Umbilical cord (tissue), 2 donors: Measurements from ENCODE around the gene SPANXD. TPM values are rescaled to one million over a fixed set of nuclear protein-coding genes. Genes with fewer than 3 reads are reported as not detected.
"Not testable (repeated sequence)": the region's sequence is repeated elsewhere in the genome, so short reads cannot be mapped to it uniquely, and the experiment has no call there.

Source experiments
- DNase-seq: peaks from one replicate; pipeline ENCODE4 v3.0.0-alpha.2; 2015; ENCODE audit warnings: low spot score
- total RNA-seq: library from RNA; depleted of rRNA; stranded (reverse); fragments of >200 nt; gene quantifications from one replicate; pipeline ENCODE4 v1.2.3, GENCODE V29; 2014; ENCODE audit warnings: low replicate concordance; ENCODE audit not compliant: insufficient read depth

The SPANXD gene
- total RNA-seq: not detected

- not testable (repeated sequence) for DNase-seq
Measured at GRCh38 chrX:141698639-141699038, at the start of gene SPANXD. Gene SPANXD (minus strand): TSS chrX:141698739. CDS start chrX:141698405, 334 bp downstream.

DNA sequence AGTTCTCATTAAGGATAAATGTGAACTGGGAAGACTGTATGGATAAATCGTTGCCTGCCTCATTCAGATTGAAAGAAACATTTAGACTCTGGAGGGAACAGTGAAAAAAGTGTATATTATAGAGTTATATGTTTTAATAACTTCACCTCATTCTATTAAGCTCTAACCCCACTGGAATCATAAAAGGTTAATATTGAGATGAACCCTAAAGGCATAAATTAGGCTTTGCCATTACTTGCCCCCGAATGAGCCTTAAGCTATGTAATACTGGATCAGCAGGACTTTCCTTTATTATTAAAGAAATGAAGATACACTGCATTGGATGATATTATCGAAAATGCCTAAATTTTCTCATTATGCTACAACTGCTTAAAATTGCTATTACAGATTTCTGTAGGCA, 44.1 kb upstream of the SPANXD start:
- no peak for DNase-seq

DNA sequence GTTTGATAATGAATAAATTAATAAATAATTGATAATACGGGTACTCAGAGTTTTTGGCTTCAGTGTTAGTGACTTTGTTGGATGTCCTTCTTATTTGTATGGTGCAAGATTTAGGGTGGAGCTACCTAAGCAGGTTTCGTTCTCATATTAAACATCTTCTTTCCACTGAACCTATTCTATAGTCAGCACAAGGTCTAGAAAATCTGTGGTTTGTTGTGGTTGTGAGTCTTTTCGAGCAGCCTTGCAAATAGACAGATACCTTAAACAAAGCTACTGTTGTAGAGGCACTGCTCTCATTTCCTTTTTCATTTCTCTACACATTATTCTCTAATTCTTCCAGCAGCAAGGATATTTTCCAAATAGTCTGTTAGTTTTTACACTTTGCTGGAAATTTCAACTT, 38.1 kb upstream of the SPANXD start:
- DNase-seq: no peak

GRCh38 chrX:141733371-141733770, 34.8 kb upstream of the SPANXD start:
- no peak for DNase-seq

DNA sequence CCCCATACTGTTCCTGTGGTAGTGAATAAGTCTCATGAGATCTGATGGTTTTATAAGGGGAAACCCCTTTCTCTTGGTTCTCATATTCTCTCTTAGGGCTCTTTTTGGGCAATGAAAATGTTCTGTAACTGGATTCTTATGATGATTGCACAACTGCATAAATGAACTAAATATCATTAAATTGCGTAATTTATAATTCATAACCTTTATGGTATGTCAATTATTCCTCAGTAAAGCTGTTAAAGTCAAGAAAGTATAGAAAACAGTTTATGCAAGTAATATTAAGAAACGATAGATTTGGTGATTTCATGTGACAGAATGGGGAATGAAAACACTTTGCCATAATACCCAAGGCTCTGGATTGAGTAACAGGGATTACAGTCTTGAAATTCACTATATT, 33.5 kb upstream of the SPANXD start:
- DNase-seq: peak; percentile 7

DNA sequence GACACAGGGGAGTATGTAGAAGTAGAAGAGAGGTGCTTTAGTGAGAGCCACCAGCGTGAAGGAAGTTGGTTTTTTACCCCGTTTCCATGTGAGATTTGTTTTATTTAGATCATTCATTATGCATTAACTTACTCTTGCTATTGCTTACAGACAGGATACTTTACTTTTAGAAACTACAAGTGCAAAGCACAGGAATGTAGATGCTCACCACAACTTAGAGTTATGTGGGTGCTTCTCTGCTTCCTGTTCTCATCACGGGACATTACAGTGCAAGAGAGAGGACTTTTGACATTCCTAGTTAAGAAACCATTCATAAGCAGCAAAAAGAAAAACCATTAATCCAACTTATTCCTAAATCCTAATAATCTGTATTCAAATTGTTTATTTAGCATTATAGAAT, 25.6 kb upstream of the SPANXD start:
- DNase-seq: no peak

- DNase-seq: no peak
Measured at GRCh38 chrX:141714680-141715079, 16.1 kb upstream of the SPANXD start.

DNA sequence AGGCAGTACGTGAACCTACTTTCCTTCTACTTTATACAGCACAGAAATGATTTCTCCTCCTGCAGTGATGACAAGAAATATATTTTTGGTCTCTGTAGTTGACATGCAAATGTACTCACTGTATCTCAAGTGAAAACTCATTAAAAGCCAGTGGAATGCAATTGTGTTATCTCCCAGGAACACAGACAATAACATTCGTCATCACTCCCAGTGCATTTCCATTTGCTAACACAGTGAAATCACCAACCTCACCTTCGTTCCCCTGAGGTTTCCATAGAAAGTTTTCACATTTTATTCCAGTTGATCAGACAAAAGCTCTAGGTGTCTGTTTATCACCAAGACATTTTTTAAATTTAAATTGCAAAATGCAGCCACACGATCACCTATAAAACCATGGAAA, 2.5 kb upstream of the SPANXD start:
- DNase-seq: no peak

DNA sequence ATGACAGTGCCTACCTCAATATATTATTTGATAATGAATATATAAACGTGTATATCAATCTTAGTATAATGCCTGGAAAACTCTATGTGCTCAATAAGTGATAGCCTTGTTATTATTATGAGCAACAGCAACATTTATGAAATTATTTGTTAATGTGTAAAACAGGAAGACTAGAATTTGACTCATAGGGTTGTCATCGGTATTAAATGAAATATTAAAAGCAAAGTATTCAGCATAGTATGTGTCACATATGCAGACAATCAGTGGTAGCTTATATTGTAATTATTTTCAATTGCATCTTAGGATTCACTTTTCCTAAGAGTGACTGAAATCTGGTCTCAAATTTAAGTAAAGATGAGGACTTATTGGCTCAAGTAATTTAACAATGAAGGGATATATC, 24.6 kb downstream of the SPANXD start:
- DNase-seq: no peak

GRCh38 chrX:141669689-141670088, 28.9 kb downstream of the SPANXD start:
- DNase-seq: no peak

DNA sequence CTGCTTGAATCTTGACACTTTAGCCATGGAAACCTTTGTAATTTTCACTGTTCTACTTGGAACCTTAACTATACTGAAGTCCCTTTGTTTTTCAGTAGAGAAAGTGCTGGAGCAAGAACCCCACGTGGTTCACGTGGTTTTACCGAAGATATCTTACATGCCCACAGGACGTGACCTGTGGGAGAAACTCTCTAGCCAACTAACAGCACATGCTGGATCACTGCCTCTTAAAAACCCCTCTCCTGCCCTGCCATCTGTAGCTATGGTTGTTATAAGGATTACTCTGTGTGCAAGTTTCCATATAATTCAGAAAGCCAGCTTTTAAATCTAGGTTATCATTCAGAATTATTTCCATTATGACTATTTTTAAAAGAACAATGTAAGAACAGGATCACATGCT, 30.2 kb downstream of the SPANXD start:
- no peak for DNase-seq

- DNase-seq: no peak
Measured at GRCh38 chrX:141662781-141663180, 35.8 kb downstream of the SPANXD start.

- no peak for DNase-seq
Measured at GRCh38 chrX:141652286-141652685, 46.3 kb downstream of the SPANXD start.

Other genes starting within 250 kb of the SPANXD start
- not detected for gene SPANXA1, start 114.0 kb downstream of the SPANXD start, total RNA-seq
- not detected for gene SPANXA2, start 109.0 kb downstream of the SPANXD start, total RNA-seq
- not detected for gene MAGEC3, start 139.6 kb upstream of the SPANXD start, total RNA-seq
- gene MAGEC1, start 205.2 kb upstream of the SPANXD start, total RNA-seq: 0.48 TPM